MM.1S (cell line): Measurements from ENCODE around the gene SOBP.

Source experiments
- DNase-seq: peaks from one replicate; pipeline ENCODE4 v3.0.0-alpha.2; 2015
- H2AFZ ChIP-seq: fragments of 300-600 bp; sonication (generic); 2 replicates; pipeline ENCODE4 v1.6.0; 2016; ENCODE audit warnings: antibody characterized with exemption, low read length
- H3F3A ChIP-seq: fragments of 300-600 bp; sonication (generic); 2 replicates; pipeline ENCODE4 v1.6.1; 2016; ENCODE audit warnings: mild to moderate bottlenecking, antibody characterized with exemption, low read length, moderate library complexity, mixed read lengths; ENCODE audit not compliant: insufficient read depth
- H3K27ac ChIP-seq: fragments of 300-600 bp; sonication (generic); 2 replicates; pipeline ENCODE4 v1.5.1; 2016; ENCODE audit warnings: mild to moderate bottlenecking, low read length
- H3K27me3 ChIP-seq: fragments of 300-600 bp; sonication (generic); replicated peaks from 2 replicates; pipeline ENCODE4 v1.6.0; 2016; ENCODE audit warnings: low read length; ENCODE audit not compliant: insufficient read depth
- H3K36me3 ChIP-seq: fragments of 300-600 bp; sonication (generic); replicated peaks from 2 replicates; pipeline ENCODE4 v1.6.1; 2016; ENCODE audit warnings: mild to moderate bottlenecking, low read length, mixed read lengths; ENCODE audit not compliant: insufficient read depth
- H3K4me1 ChIP-seq: fragments of 300-600 bp; sonication (generic); 2 replicates; pipeline ENCODE4 v1.6.1; 2016; ENCODE audit warnings: low read length, mixed read lengths
- H3K4me2 ChIP-seq: fragments of 300-600 bp; sonication (generic); 2 replicates; pipeline ENCODE4 v1.6.0; 2016; ENCODE audit warnings: low read depth, low read length
- H3K4me3 ChIP-seq: fragments of 300-600 bp; sonication (generic); 2 replicates; pipeline ENCODE4 v1.5.1; 2016; ENCODE audit warnings: low read length, mixed read lengths
- H3K79me2 ChIP-seq: fragments of 300-600 bp; sonication (generic); 2 replicates; pipeline ENCODE4 v1.6.1; 2016; ENCODE audit warnings: mixed run types, low read length, mixed read lengths
- H3K9ac ChIP-seq: fragments of 300-600 bp; sonication (generic); 2 replicates; pipeline ENCODE4 v1.6.1; 2016; ENCODE audit warnings: low read length, mixed read lengths
- H3K9me2 ChIP-seq: fragments of 300-600 bp; sonication (generic); replicated peaks from 2 replicates; pipeline ENCODE4 v1.6.1; 2016; ENCODE audit warnings: mild to moderate bottlenecking, low read length, mixed read lengths; ENCODE audit not compliant: insufficient read depth
- H3K9me3 ChIP-seq: fragments of 300-600 bp; sonication (generic); replicated peaks from 2 replicates; pipeline ENCODE4 v1.6.1; 2016; ENCODE audit warnings: mild to moderate bottlenecking, low read length, mixed read lengths; ENCODE audit not compliant: insufficient read depth
- H4K20me1 ChIP-seq: fragments of 300-600 bp; sonication (generic); 2 replicates; pipeline ENCODE4 v1.6.1; 2016; ENCODE audit warnings: mild to moderate bottlenecking, low read length, moderate library complexity, mixed read lengths; ENCODE audit not compliant: insufficient read depth
- CTCF ChIP-seq: fragments of 300-600 bp; sonication (generic); IDR thresholded peaks from 2 replicates; pipeline ENCODE4 v1.5.1; 2016; ENCODE audit warnings: antibody characterized with exemption, low read length, mixed read lengths
- EZH2 ChIP-seq: fragments of 300-600 bp; sonication (generic); optimal IDR thresholded peaks from 2 replicates; pipeline ENCODE3; 2017; ENCODE audit warnings: low read depth, mild to moderate bottlenecking, antibody characterized with exemption, low read length, mixed read lengths
- EZH2phosphoT487 ChIP-seq: fragments of 300-600 bp; sonication (generic); IDR thresholded peaks from 2 replicates; pipeline ENCODE4 v1.6.1; 2018; ENCODE audit warnings: antibody characterized with exemption, low read length

The SOBP gene

GRCh38 chr6:107679457-107679856 lies 189.5 kb downstream of the SOBP start:
- H4K20me1 ChIP-seq: no peaks in the 10 kb centered on the region
- DNase-seq: no peak
- no peak overlapping the region for H3K27ac ChIP-seq
- no peak overlapping the region for H2AFZ ChIP-seq
- H3K4me3 ChIP-seq: no peak overlapping the region
- H3K9me2 ChIP-seq: no peaks in the 10 kb centered on the region
- H3K4me2 ChIP-seq: no peak overlapping the region
- H3K36me3 ChIP-seq: no peaks in the 10 kb centered on the region
- H3K9me3 ChIP-seq: no peaks in the 10 kb centered on the region
- no peak overlapping the region for H3K9ac ChIP-seq
- H3F3A ChIP-seq: no peaks in the 10 kb centered on the region
- TF ChIP-seq EZH2 (no peak), EZH2phosphoT487 (no peak), CTCF (no peak)
- no peaks in the 10 kb centered on the region for H3K4me1 ChIP-seq
- no peaks in the 10 kb centered on the region for H3K79me2 ChIP-seq
- no peaks in the 10 kb centered on the region for H3K27me3 ChIP-seq

GRCh38 chr6:107682721-107683120 lies 192.8 kb downstream of the SOBP start:
- Histone ChIP-seq H3K9me3 (no peaks in the 10 kb centered on the region), H2AFZ (no peak overlapping the region), H4K20me1 (no peaks in the 10 kb centered on the region), H3K9me2 (no peaks in the 10 kb centered on the region), H3K27ac (no peak overlapping the region), H3K4me3 (no peak overlapping the region), H3K4me1 (no peaks in the 10 kb centered on the region), H3K27me3 (no peaks in the 10 kb centered on the region), H3K9ac (no peak overlapping the region), H3F3A (no peaks in the 10 kb centered on the region), H3K36me3 (no peaks in the 10 kb centered on the region), H3K4me2 (no peak overlapping the region), H3K79me2 (no peaks in the 10 kb centered on the region)
- DNase-seq: no peak
- no peak for TF ChIP-seq EZH2phosphoT487
- no peak for TF ChIP-seq CTCF
- TF ChIP-seq EZH2: no peak

GRCh38 chr6:107683183-107683582 lies 193.3 kb downstream of the SOBP start:
- no peak overlapping the region for H3K9ac ChIP-seq
- DNase-seq: no peak
- H3K4me3 ChIP-seq: no peak overlapping the region
- H2AFZ ChIP-seq: no peak overlapping the region
- H3K36me3 ChIP-seq: no peaks in the 10 kb centered on the region
- TF ChIP-seq CTCF: no peak
- TF ChIP-seq EZH2phosphoT487: no peak
- TF ChIP-seq EZH2: no peak
- no peaks in the 10 kb centered on the region for H3F3A ChIP-seq
- H3K27me3 ChIP-seq: no peaks in the 10 kb centered on the region
- no peaks in the 10 kb centered on the region for H3K4me1 ChIP-seq
- no peak overlapping the region for H3K4me2 ChIP-seq
- H3K27ac ChIP-seq: no peak overlapping the region
- no peaks in the 10 kb centered on the region for H4K20me1 ChIP-seq
- H3K9me3 ChIP-seq: no peaks in the 10 kb centered on the region
- no peaks in the 10 kb centered on the region for H3K9me2 ChIP-seq
- H3K79me2 ChIP-seq: no peaks in the 10 kb centered on the region
